OCI-LY3 (cell line): ENCODE data around the gene CSRNP3.

Experiments
- H2AFZ ChIP-seq: fragments of 200-600, 300-600 bp; shearing (Covaris generic); 2 replicates; pipeline ENCODE4 v1.6.0; 2014; ENCODE audit warnings: antibody characterized with exemption, low read depth, low read length
- H3K27ac ChIP-seq: fragments of 200-600, 300-600 bp; sonication (generic); 2 replicates; pipeline ENCODE4 v1.5.1; 2014; ENCODE audit warnings: mild to moderate bottlenecking, low read length, moderate library complexity, mixed read lengths
- H3K27me3 ChIP-seq: fragments of 200-600, 300-600 bp; sonication (generic); 2 replicates; pipeline ENCODE4 v1.6.1; 2014; ENCODE audit warnings: low read depth, low read length, mixed read lengths
- H3K36me3 ChIP-seq: fragments of 200-600, 300-600 bp; sonication (generic); replicated peaks from 2 replicates; pipeline ENCODE3; 2014; ENCODE audit warnings: low read depth, low read length, mixed read lengths
- H3K4me1 ChIP-seq: fragments of 300-600, 200-600 bp; sonication (generic); 2 replicates; pipeline ENCODE4 v1.6.1; 2014; ENCODE audit warnings: low read length, mixed read lengths
- H3K4me2 ChIP-seq: fragments of 200-600, 300-600 bp; sonication (generic); 2 replicates; pipeline ENCODE4 v1.6.1; 2014; ENCODE audit warnings: low read length, mixed read lengths
- H3K4me3 ChIP-seq: fragments of 300-600, 200-600 bp; sonication (generic); 2 replicates; pipeline ENCODE4 v1.5.1; 2014; ENCODE audit warnings: antibody characterized with exemption, mild to moderate bottlenecking, low read length, moderate library complexity
- H3K79me2 ChIP-seq: fragments of 300-600, 200-600 bp; shearing (Covaris generic); 2 replicates; pipeline ENCODE4 v1.6.1; 2014; ENCODE audit warnings: mild to moderate bottlenecking, low read length, mixed read lengths
- H3K9ac ChIP-seq: fragments of 300-600, 200-600 bp; shearing (Covaris generic); 2 replicates; pipeline ENCODE4 v1.6.0; 2014; ENCODE audit warnings: mild to moderate bottlenecking, low read length, moderate library complexity
- H3K9me3 ChIP-seq: fragments of 200-600, 300-600 bp; shearing (Covaris generic); 2 replicates; pipeline ENCODE4 v1.6.1; 2014; ENCODE audit warnings: low read length, mixed read lengths; ENCODE audit not compliant: insufficient read depth
- H4K20me1 ChIP-seq: fragments of 200-600, 300-600 bp; sonication (generic); 2 replicates; pipeline ENCODE4 v1.6.1; 2016; ENCODE audit warnings: low read length, mixed read lengths; ENCODE audit not compliant: insufficient read depth
- EZH2phosphoT487 ChIP-seq: fragments of 200-600 bp; shearing (Covaris generic); IDR thresholded peaks from 2 replicates; pipeline ENCODE4 v1.6.1; 2018; ENCODE audit warnings: antibody characterized with exemption, mixed run types, low read depth
- TF ChIP-seq, protein P1 (sequence below): fragments of 200-600, 300-600 bp; sonication (generic); IDR thresholded peaks from 2 replicates; pipeline ENCODE4 v1.5.1; 2014; ENCODE audit warnings: antibody characterized with exemption, low read length, low read depth

CSRNP3 gene

DNA sequence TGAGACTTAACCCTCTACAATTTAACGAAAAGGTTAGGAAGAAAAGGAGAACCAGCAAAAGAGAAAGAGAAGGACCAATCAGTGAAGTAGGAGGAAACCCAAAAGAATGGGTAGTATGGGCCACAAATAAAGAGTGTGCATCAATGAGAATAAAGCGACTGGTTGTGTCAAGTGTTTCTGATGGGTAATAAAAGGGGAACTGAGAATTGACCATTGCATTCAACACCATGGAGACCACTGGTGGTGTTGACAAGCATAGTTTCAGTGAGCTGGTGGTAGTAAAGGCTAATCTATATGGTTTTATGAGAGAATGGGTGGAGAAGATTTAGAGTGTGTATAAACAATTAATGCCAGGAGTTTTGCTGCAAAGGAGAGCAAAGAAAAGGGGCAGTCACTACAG, 75.4 kb downstream of the CSRNP3 start:
- H3K9ac ChIP-seq = no peak overlapping the region
- no peak overlapping the region for H2AFZ ChIP-seq
- no peaks in the 10 kb centered on the region for H3K27me3 ChIP-seq
- H4K20me1 ChIP-seq = no peaks in the 10 kb centered on the region
- no peaks in the 10 kb centered on the region for H3K4me1 ChIP-seq
- H3K9me3 ChIP-seq = no peaks in the 10 kb centered on the region
- no peaks in the 10 kb centered on the region for H3K79me2 ChIP-seq
- TF ChIP-seq, protein P1, sequence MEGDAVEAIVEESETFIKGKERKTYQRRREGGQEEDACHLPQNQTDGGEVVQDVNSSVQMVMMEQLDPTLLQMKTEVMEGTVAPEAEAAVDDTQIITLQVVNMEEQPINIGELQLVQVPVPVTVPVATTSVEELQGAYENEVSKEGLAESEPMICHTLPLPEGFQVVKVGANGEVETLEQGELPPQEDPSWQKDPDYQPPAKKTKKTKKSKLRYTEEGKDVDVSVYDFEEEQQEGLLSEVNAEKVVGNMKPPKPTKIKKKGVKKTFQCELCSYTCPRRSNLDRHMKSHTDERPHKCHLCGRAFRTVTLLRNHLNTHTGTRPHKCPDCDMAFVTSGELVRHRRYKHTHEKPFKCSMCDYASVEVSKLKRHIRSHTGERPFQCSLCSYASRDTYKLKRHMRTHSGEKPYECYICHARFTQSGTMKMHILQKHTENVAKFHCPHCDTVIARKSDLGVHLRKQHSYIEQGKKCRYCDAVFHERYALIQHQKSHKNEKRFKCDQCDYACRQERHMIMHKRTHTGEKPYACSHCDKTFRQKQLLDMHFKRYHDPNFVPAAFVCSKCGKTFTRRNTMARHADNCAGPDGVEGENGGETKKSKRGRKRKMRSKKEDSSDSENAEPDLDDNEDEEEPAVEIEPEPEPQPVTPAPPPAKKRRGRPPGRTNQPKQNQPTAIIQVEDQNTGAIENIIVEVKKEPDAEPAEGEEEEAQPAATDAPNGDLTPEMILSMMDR = no peak
- TF ChIP-seq EZH2phosphoT487 = no peak
- no peak overlapping the region for H3K4me2 ChIP-seq
- H3K36me3 ChIP-seq = no peaks in the 10 kb centered on the region
- no peak overlapping the region for H3K27ac ChIP-seq
- no peak overlapping the region for H3K4me3 ChIP-seq

DNA sequence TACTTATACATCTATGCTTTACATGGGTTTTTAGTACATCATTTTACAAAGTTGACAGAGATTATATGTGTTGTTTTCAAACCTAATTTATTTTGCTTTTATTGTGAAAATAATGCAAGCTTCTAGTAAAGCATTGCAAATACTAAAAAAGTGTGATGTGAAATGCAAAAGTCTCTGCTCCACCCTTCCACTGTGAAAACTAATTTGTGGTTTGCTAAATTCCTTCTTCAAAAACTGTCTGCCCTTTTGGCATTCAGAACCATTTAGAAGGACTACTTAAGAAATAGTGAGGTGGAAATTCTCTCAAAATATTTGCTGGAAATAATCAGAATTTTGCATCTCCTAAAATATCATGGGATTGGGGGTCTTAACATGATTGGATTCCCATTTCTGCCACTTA, 78.4 kb downstream of the CSRNP3 start:
- no peak overlapping the region for H3K27ac ChIP-seq
- no peaks in the 10 kb centered on the region for H3K36me3 ChIP-seq
- no peaks in the 10 kb centered on the region for H4K20me1 ChIP-seq
- TF ChIP-seq EZH2phosphoT487 = no peak
- TF ChIP-seq, protein P1 = no peak
- H3K4me2 ChIP-seq = no peak overlapping the region
- H3K9ac ChIP-seq = no peak overlapping the region
- H3K4me3 ChIP-seq = no peak overlapping the region
- no peaks in the 10 kb centered on the region for H3K4me1 ChIP-seq
- no peaks in the 10 kb centered on the region for H3K79me2 ChIP-seq
- no peaks in the 10 kb centered on the region for H3K27me3 ChIP-seq
- H2AFZ ChIP-seq = no peak overlapping the region
- H3K9me3 ChIP-seq = no peaks in the 10 kb centered on the region

DNA sequence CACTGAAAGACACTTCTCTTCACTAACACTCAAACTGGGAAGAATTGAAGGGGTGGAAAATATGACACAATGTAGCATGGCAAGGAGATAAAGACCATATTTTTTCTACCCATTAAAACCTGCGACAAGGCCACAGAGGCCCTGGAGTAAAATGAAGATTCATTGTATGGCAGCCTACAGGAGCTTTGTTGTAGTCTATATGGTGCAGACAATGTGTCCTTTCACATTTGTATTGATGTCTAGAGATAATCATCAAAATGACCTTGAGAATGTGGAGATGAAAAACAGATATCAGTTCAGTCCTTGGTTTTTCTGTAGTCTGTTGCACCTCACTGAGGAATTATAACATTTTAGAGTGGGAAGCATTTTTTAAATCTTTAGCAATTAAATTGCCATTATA, 80.1 kb downstream of the CSRNP3 start:
- TF ChIP-seq, protein P1 = no peak
- no peak for TF ChIP-seq EZH2phosphoT487
- Histone ChIP-seq H3K79me2 (no peaks in the 10 kb centered on the region), H3K27me3 (no peaks in the 10 kb centered on the region), H3K9me3 (no peaks in the 10 kb centered on the region), H3K4me2 (no peak overlapping the region), H4K20me1 (no peaks in the 10 kb centered on the region), H3K27ac (no peak overlapping the region), H3K4me3 (no peak overlapping the region), H2AFZ (no peak overlapping the region), H3K9ac (no peak overlapping the region), H3K4me1 (no peaks in the 10 kb centered on the region), H3K36me3 (no peaks in the 10 kb centered on the region)

DNA sequence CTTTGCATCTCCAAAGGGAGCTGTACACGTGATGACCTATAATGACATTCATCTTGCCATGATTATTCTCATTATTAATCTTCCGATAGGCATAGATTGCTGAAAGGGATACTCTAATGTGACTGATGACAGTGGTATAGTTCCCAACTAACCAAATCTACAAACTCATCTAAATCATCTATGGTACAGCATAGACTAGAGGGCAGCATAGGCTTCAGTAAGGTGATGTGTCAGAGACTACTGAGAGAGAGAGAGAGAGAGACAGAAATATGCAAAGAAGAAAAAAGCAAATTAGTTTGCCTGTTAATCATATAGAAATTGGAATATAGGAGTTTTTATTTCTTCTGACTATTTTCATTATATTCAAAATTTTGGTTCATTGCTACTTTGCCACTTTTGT, 89.3 kb downstream of the CSRNP3 start:
- Histone ChIP-seq H4K20me1 (no peaks in the 10 kb centered on the region), H3K9ac (no peak overlapping the region), H3K4me2 (no peak overlapping the region), H3K79me2 (no peaks in the 10 kb centered on the region), H2AFZ (no peak overlapping the region), H3K36me3 (no peaks in the 10 kb centered on the region), H3K27me3 (no peaks in the 10 kb centered on the region), H3K4me3 (no peak overlapping the region), H3K9me3 (no peaks in the 10 kb centered on the region), H3K4me1 (no peaks in the 10 kb centered on the region), H3K27ac (no peak overlapping the region)
- no peak for TF ChIP-seq EZH2phosphoT487
- TF ChIP-seq, protein P1 = peak; percentile 42
